Endothelial cell of umbilical vein (primary cell): ENCODE data around the gene SUPT3H. TPM values are rescaled to one million over a fixed set of nuclear protein-coding genes. Genes with fewer than 3 reads are reported as not detected.
A peak's percentile ranks its signal among the peaks of the same experiment; 100 is the strongest.

Experiments used
- BruUV-seq: library from RNA; stranded (reverse); fragments of 400-500 nt; replicated peaks from 2 replicates; lab custom pipeline; 2021; lab: Mats Ljungman, UMichigan
- CTCF ChIA-PET: fragments of 300-600, 350-600 bp; sonication (Branson Sonifier 250); formaldehyde crosslinking; loops from one replicate; lab custom pipeline; 2021; ENCODE audit warnings: antibody characterized with exemption, inconsistent platforms; lab: Charles Lee
- POLR2A ChIA-PET: fragments of 300-600, 350-600 bp; sonication (Branson Sonifier 250); formaldehyde crosslinking; loops from one replicate; lab custom pipeline; 2021; ENCODE audit warnings: antibody characterized with exemption, inconsistent platforms; lab: Charles Lee
- DNase-seq: peaks from one replicate; pipeline ENCODE4 v3.0.0-alpha.2; 2011; ENCODE audit warnings: low read depth, low spot score
- FAIRE-seq: peaks from 2 replicates; lab custom pipeline; 2011; peaks lifted over from hg19 to GRCh38; lab: Jason Lieb, UNC
- H2AFZ ChIP-seq: 2 replicates; pipeline ENCODE4 v1.6.0; 2012; ENCODE audit warnings: low read depth, low read length, control low read depth, inconsistent platforms
- H3K27ac ChIP-seq: 2 replicates; pipeline ENCODE4 v1.5.1; 2011; ENCODE audit warnings: low read depth, mild to moderate bottlenecking, control low read depth, low read length, moderate library complexity; ENCODE audit not compliant: insufficient read depth
- H3K27me3 ChIP-seq, 2 experiments: 2 replicates each; pipeline versions ENCODE4 v1.6.0 to v1.6.1; 2011; ENCODE audit warnings: low read length in 2 of 2, mixed read lengths in 1 of 2; ENCODE audit not compliant: control insufficient read depth in 2 of 2, insufficient read depth in 2 of 2
- H3K36me3 ChIP-seq, 2 experiments: 2 replicates in 1 of 2; 3 replicates in 1 of 2; pipeline ENCODE4 v1.5.1; 2011; ENCODE audit warnings: low read length in 2 of 2, mild to moderate bottlenecking in 1 of 2, moderate library complexity in 1 of 2; ENCODE audit not compliant: control insufficient read depth in 2 of 2, insufficient read depth in 2 of 2; ENCODE audit errors: extremely low read depth in 1 of 2
- H3K4me1 ChIP-seq: 3 replicates; pipeline ENCODE4 v1.5.1; 2011; ENCODE audit warnings: mild to moderate bottlenecking, low read length; ENCODE audit not compliant: control insufficient read depth, insufficient read depth; ENCODE audit errors: extremely low read depth
- H3K4me2 ChIP-seq: 2 replicates; pipeline ENCODE4 v1.6.1; 2011; ENCODE audit warnings: low read length, control low read depth, mixed read lengths; ENCODE audit not compliant: insufficient read depth
- H3K4me3 ChIP-seq, 3 experiments: fragments of 200-600 bp in 1 of 3; sonication (generic), shearing (Covaris generic) in 1 of 3; replicated peaks in 1 of 3; 2 replicates each; pipeline ENCODE4 v1.5.1; 2011 to 2016; ENCODE audit warnings: control low read depth in 3 of 3, low read length in 3 of 3, mild to moderate bottlenecking in 2 of 3, inconsistent platforms in 1 of 3, low read depth in 1 of 3, moderate library complexity in 1 of 3; ENCODE audit not compliant: insufficient read depth in 1 of 3
- H3K79me2 ChIP-seq: 2 replicates; pipeline ENCODE4 v1.6.0; 2012; ENCODE audit warnings: low read length, inconsistent platforms; ENCODE audit not compliant: control insufficient read depth, insufficient read depth
- H3K9ac ChIP-seq: replicated peaks from 2 replicates; pipeline ENCODE3; 2011; ENCODE audit warnings: low read length, control low read depth; ENCODE audit not compliant: insufficient read depth; ENCODE audit errors: extremely low read depth
- H3K9me1 ChIP-seq: replicated peaks from 3 replicates; pipeline ENCODE4 v1.6.0; 2011; ENCODE audit warnings: mild to moderate bottlenecking, low read length; ENCODE audit not compliant: control insufficient read depth, insufficient read depth; ENCODE audit errors: extremely low read depth
- H3K9me3 ChIP-seq: replicated peaks from 2 replicates; pipeline ENCODE4 v1.5.1; 2012; ENCODE audit warnings: low read length, inconsistent platforms; ENCODE audit not compliant: control insufficient read depth, insufficient read depth
- H4K20me1 ChIP-seq: replicated peaks from 2 replicates; pipeline ENCODE3; 2011; ENCODE audit warnings: mild to moderate bottlenecking, low read length; ENCODE audit not compliant: control insufficient read depth, insufficient read depth; ENCODE audit errors: extremely low read depth
- CTCF ChIP-seq, 2 donors: IDR thresholded peaks; 1 replicate in 1 of 2; 2 replicates in 1 of 2; pipeline ENCODE4 v1.5.1; 2011; ENCODE audit warnings: low read length in 2 of 2, mild to moderate bottlenecking in 2 of 2, moderate library complexity in 2 of 2, control low read depth in 1 of 2, inconsistent platforms in 1 of 2, low read depth in 1 of 2; ENCODE audit not compliant: insufficient read depth in 1 of 2; ENCODE audit errors: extremely low read depth in 1 of 2
- EZH2 ChIP-seq: IDR thresholded peaks from 2 replicates; pipeline ENCODE4 v1.6.1; 2012; ENCODE audit warnings: borderline replicate concordance, low read depth, mild to moderate bottlenecking, moderate library complexity, low read length, inconsistent platforms; ENCODE audit not compliant: severe bottlenecking
- FOS ChIP-seq: IDR thresholded peaks from 2 replicates; pipeline ENCODE4 v1.6.1; 2011; ENCODE audit warnings: mild to moderate bottlenecking, low read length, moderate library complexity, borderline replicate concordance; ENCODE audit not compliant: insufficient read depth
- GATA2 ChIP-seq: IDR thresholded peaks from 2 replicates; pipeline ENCODE4 v1.7.0; 2011; ENCODE audit warnings: low read depth, mild to moderate bottlenecking, moderate library complexity, mixed read lengths, low read length; ENCODE audit not compliant: insufficient read length, insufficient read depth
- JUN ChIP-seq: IDR thresholded peaks from 2 replicates; pipeline ENCODE4 v1.6.1; 2011; ENCODE audit warnings: borderline replicate concordance, low read depth; ENCODE audit not compliant: insufficient read length, insufficient read depth
- MAX ChIP-seq: IDR thresholded peaks from 2 replicates; pipeline ENCODE4 v1.6.1; 2011; ENCODE audit not compliant: insufficient read depth, insufficient read length
- MYC ChIP-seq: IDR thresholded peaks from one replicate; pipeline ENCODE4 v1.6.1; 2011; ENCODE audit warnings: mild to moderate bottlenecking, low read depth, low read length
- POLR2A ChIP-seq: IDR thresholded peaks from 2 replicates; pipeline ENCODE4 v1.6.1; 2012; ENCODE audit warnings: low read depth, mild to moderate bottlenecking, control low read depth, low read length
- POLR2AphosphoS5 ChIP-seq: IDR thresholded peaks from 2 replicates; pipeline ENCODE4 v1.6.1; 2012; ENCODE audit warnings: low read depth, mild to moderate bottlenecking, control low read depth, low read length, moderate library complexity; ENCODE audit not compliant: insufficient read depth
- dilution Hi-C: fragments of 300-500 bp; cut with MboI; formaldehyde crosslinking; loops from one replicate; pipeline ENCODE4 v1.15.0; 2019; ENCODE audit warnings: low sequenced_read_pairs; ENCODE audit not compliant: extremely low pct_ligation_motif_present
- intact Hi-C: fragments of 100-400 bp; cut with micrococcal nuclease; formaldehyde crosslinking; loops from one replicate; pipeline ENCODE4 v1.10.0; 2022
- polyA plus RNA-seq, 4 experiments: library from polyadenylated mRNA; depleted of rRNA in 3 of 4; stranded (reverse) in 3 of 4; unstranded in 1 of 4; fragments of >200 nt; gene quantifications; 2 replicates each; pipeline versions ENCODE4 v1.2.1 to v1.2.3, GENCODE V29; 2011 to 2012; ENCODE audit warnings: missing spikeins in 1 of 4
- total RNA-seq: library from RNA; stranded (reverse); gene quantifications from 2 replicates; pipeline ENCODE4 v1.2.3, GENCODE V29; 2021

SUPT3H gene
- total and polyA plus RNA-seq, 2 donors (not counting 3 experiments of a cell fraction or from before 2014, with no cell fraction given): 8.3 to 9.8 TPM

- H3K36me3 ChIP-seq: no peaks in the 10 kb centered on the region
- no peak overlapping the region for H3K27ac ChIP-seq
- no peak overlapping the region for H3K4me3 ChIP-seq
- no peak overlapping the region for H3K9ac ChIP-seq
- H3K79me2 ChIP-seq: no peaks in the 10 kb centered on the region
- dilution Hi-C loops (no loop called here), intact Hi-C loops (no loop called here)
- H4K20me1 ChIP-seq: no peaks in the 10 kb centered on the region
- H3K9me1 ChIP-seq: no peaks in the 10 kb centered on the region
- H2AFZ ChIP-seq: no peak overlapping the region
- H3K4me1 ChIP-seq: no peaks in the 10 kb centered on the region
- DNase-seq (no peak), FAIRE-seq (no peak)
- H3K4me2 ChIP-seq: no peak overlapping the region
- H3K27me3 ChIP-seq: no peaks in the 10 kb centered on the region
- TF ChIP-seq POLR2A (no peak), FOS (no peak), JUN (no peak)
- H3K9me3 ChIP-seq: no peaks in the 10 kb centered on the region
- POLR2A ChIA-PET: no interaction called here
- BruUV-seq: no TSS peak
- CTCF ChIA-PET: interaction anchor here (0.8 kb wide), 1 partner anchor 12 kb away, joined by 3 read pairs; no protein-coding TSS in a partner anchor
Observed at GRCh38 chr6:44921798-44922197, 455.9 kb downstream of the SUPT3H start.

- Histone ChIP-seq H3K79me2 (no peaks in the 10 kb centered on the region), H3K4me3 (no peak overlapping the region), H3K4me1 (no peaks in the 10 kb centered on the region), H4K20me1 (no peaks in the 10 kb centered on the region), H3K9ac (no peak overlapping the region), H3K36me3 (no peaks in the 10 kb centered on the region), H3K27ac (no peak overlapping the region), H3K27me3 (no peaks in the 10 kb centered on the region), H3K4me2 (no peak overlapping the region), H2AFZ (no peak overlapping the region), H3K9me3 (no peaks in the 10 kb centered on the region), H3K9me1 (no peaks in the 10 kb centered on the region)
- dilution Hi-C loops: no loop called here
- DNase-seq: peak; percentile 25
- intact Hi-C loops: no loop called here
- CTCF ChIA-PET: interaction anchor here (0.8 kb wide), 1 partner anchor 13 kb away, joined by 3 read pairs; no protein-coding TSS in a partner anchor
- POLR2A ChIA-PET: no interaction called here
- no TSS peak for BruUV-seq
- TF ChIP-seq JUN (no peak), FOS (no peak), POLR2AphosphoS5 (no peak), MYC (no peak), GATA2 (no peak), CTCF (IDR thresholded peaks at IDR 0.05; ENCODE audit: extremely low read depth in 1 of 2, insufficient read depth in 1 of 2, low read depth in 1 of 2, low read length in 2 of 2) (no peak), POLR2A (no peak), EZH2 (no peak), MAX (no peak)
- FAIRE-seq: peak; percentile 47
Observed at GRCh38 chr6:44920952-44921491, 456.7 kb downstream of the SUPT3H start.
